ENCODE measurements around the gene SEPTIN1.

GRCh38 chr16:30361180-30361579 lies 21.2 kb downstream of the SEPTIN1 start:
- TF ChIP-seq CTCF (conservative IDR thresholded peaks at IDR 0.05) (no peak), ZFX (IDR thresholded peaks at IDR 0.05) (no peak)

Measured in C4-2B (cell line).